ENCODE measurements around the gene ACSF3. TPM values are rescaled to one million over a fixed set of nuclear protein-coding genes. Genes with fewer than 3 reads are reported as not detected.

ACSF3 gene
- total RNA-seq, 2 experiments from 2014 or later: 112 to 143 TPM

GRCh38 chr16:89051521-89052166, 42.0 kb upstream of the ACSF3 start:
- no peak overlapping the region for H3K4me3 ChIP-seq (ENCODE audit: low read depth, low read length, poor library complexity, severe bottlenecking)
- no peaks in the 10 kb centered on the region for H4K20me1 ChIP-seq (ENCODE audit: insufficient read depth, low read length)
- intact Hi-C loops (cut with micrococcal nuclease; ENCODE audit: unreplicated experiment): no loop called here
- TF ChIP-seq CTCF (conservative IDR thresholded peaks at IDR 0.05; ENCODE audit: low read length) (no peak), EZH2phosphoT487 (IDR thresholded peaks at IDR 0.05; ENCODE audit: borderline replicate concordance, low read depth, low read length) (no peak)
- no peak overlapping the region for H3K4me2 ChIP-seq (ENCODE audit: low read length)
- no peaks in the 10 kb centered on the region for H3K79me2 ChIP-seq (ENCODE audit: insufficient read depth, low read depth, low read length)
- no peak overlapping the region for H3K27ac ChIP-seq (ENCODE audit: low read depth, low read length, poor library complexity, severe bottlenecking)
- no peaks in the 10 kb centered on the region for H3K9me3 ChIP-seq (ENCODE audit: low read length)
- no peaks in the 10 kb centered on the region for H3K36me3 ChIP-seq (ENCODE audit: insufficient read depth, low read length)
- no peaks in the 10 kb centered on the region for H3K9me2 ChIP-seq (ENCODE audit: insufficient read depth, low read length)
- no peaks in the 10 kb centered on the region for H3K4me1 ChIP-seq (ENCODE audit: insufficient read depth, low read length, poor library complexity, severe bottlenecking)
- no peak overlapping the region for H2AFZ ChIP-seq (ENCODE audit: low read length)
- BruUV-seq (replicated peaks): no TSS peak
- CTCF ChIA-PET (ENCODE audit: unreplicated experiment): no interaction called here
- no peak for DNase-seq (ENCODE audit: low spot score)
- POLR2A ChIA-PET: no interaction called here

GRCh38 chr16:89052191-89052889, 41.3 kb upstream of the ACSF3 start:
- Histone ChIP-seq H3K9me2 (ENCODE audit: insufficient read depth, low read length) (no peaks in the 10 kb centered on the region), H4K20me1 (ENCODE audit: insufficient read depth, low read length) (no peaks in the 10 kb centered on the region), H3K36me3 (ENCODE audit: insufficient read depth, low read length) (no peaks in the 10 kb centered on the region), H3K27ac (ENCODE audit: low read depth, low read length, poor library complexity, severe bottlenecking) (no peak overlapping the region), H3K9me3 (ENCODE audit: low read length) (no peaks in the 10 kb centered on the region), H3K4me3 (ENCODE audit: low read depth, low read length, poor library complexity, severe bottlenecking) (no peak overlapping the region), H3K79me2 (ENCODE audit: insufficient read depth, low read depth, low read length) (no peaks in the 10 kb centered on the region), H3K4me1 (ENCODE audit: insufficient read depth, low read length, poor library complexity, severe bottlenecking) (no peaks in the 10 kb centered on the region), H3K4me2 (ENCODE audit: low read length) (no peak overlapping the region), H2AFZ (ENCODE audit: low read length) (no peak overlapping the region)
- TF ChIP-seq CTCF (conservative IDR thresholded peaks at IDR 0.05; ENCODE audit: low read length) (no peak), EZH2phosphoT487 (IDR thresholded peaks at IDR 0.05; ENCODE audit: borderline replicate concordance, low read depth, low read length) (no peak)
- BruUV-seq (replicated peaks): no TSS peak
- ChIA-PET CTCF (ENCODE audit: unreplicated experiment) (no interaction called here), POLR2A (no interaction called here)
- no peak for DNase-seq (ENCODE audit: low spot score)
- intact Hi-C loops (cut with micrococcal nuclease; ENCODE audit: unreplicated experiment): no loop called here
